NB4 (cell line): ENCODE measurements around the gene SYNGR1.
A peak's percentile ranks its signal among the peaks of the same experiment; 100 is the strongest.

Source experiments
- DNase-seq: peaks from one replicate; pipeline ENCODE4 v3.0.0; 2010; ENCODE audit warnings: low read depth
- H3K4me3 ChIP-seq: one replicate; pipeline ENCODE4 v1.5.1; 2011; ENCODE audit warnings: mild to moderate bottlenecking, low read depth, low read length, moderate library complexity
- CTCF ChIP-seq: IDR thresholded peaks from one replicate; pipeline ENCODE4 v1.5.1; 2012; ENCODE audit warnings: low read depth, low read length
- MAX ChIP-seq: IDR thresholded peaks from 2 replicates; pipeline ENCODE4 v1.6.1; 2011; ENCODE audit warnings: low read depth, low read length
- MYC ChIP-seq: IDR thresholded peaks from 2 replicates; pipeline ENCODE4 v1.6.1; 2011; ENCODE audit warnings: low read depth, low read length
- POLR2A ChIP-seq: IDR thresholded peaks from 2 replicates; pipeline ENCODE4 v1.6.1; 2011; ENCODE audit warnings: mild to moderate bottlenecking; ENCODE audit not compliant: insufficient read length; ENCODE audit errors: extremely low read depth

SYNGR1 gene

GRCh38 chr22:39311592-39312400 is 38.0 kb upstream of the SYNGR1 start:
- no peak for TF ChIP-seq MAX
- TF ChIP-seq MYC: no peak
- TF ChIP-seq CTCF: no peak
- TF ChIP-seq POLR2A: no peak
- no peak overlapping the region for H3K4me3 ChIP-seq
- peak; percentile 40 for DNase-seq

- TF ChIP-seq MYC (no peak), MAX (no peak), CTCF (no peak), POLR2A (no peak)
- DNase-seq: no peak
- H3K4me3 ChIP-seq: no peak overlapping the region
Measured at GRCh38 chr22:39312410-39312809, 37.4 kb upstream of the SYNGR1 start.

- DNase-seq: no peak
- no peak overlapping the region for H3K4me3 ChIP-seq
- TF ChIP-seq POLR2A (no peak), MAX (no peak), MYC (no peak), CTCF (no peak)
Measured at GRCh38 chr22:39313258-39314001, 36.4 kb upstream of the SYNGR1 start.

- peak overlapping the region; percentile 25 for H3K4me3 ChIP-seq
- no peak for DNase-seq
- TF ChIP-seq CTCF: no peak
- TF ChIP-seq MYC: no peak
Measured at GRCh38 chr22:39314251-39314971, 35.4 kb upstream of the SYNGR1 start.

- TF ChIP-seq MYC (no peak), POLR2A (no peak), MAX (no peak), CTCF (no peak)
- peak overlapping the region; percentile 100 for H3K4me3 ChIP-seq
- DNase-seq: no peak
Measured at GRCh38 chr22:39315389-39315788, 34.4 kb upstream of the SYNGR1 start.
